ENCODE data around the gene SLC30A1. TPM values are rescaled to one million over a fixed set of nuclear protein-coding genes. Genes with fewer than 3 reads are reported as not detected.

The SLC30A1 gene
- total and polyA plus RNA-seq, 8 donors, result 0.58 to 30.1 (median 5.5) TPM

- WGBS, 5 donors, result 76 to 90% (median 84%) methylated on average over 3 of the region's 3 CpGs
- TF ChIP-seq CTCF (IDR thresholded peaks at IDR 0.05), result no peak
- no peak for TF ChIP-seq POLR2AphosphoS5 (IDR thresholded peaks at IDR 0.05)
- TF ChIP-seq POLR2A (IDR thresholded peaks at IDR 0.05), result no peak
- TF ChIP-seq EP300 (IDR thresholded peaks at IDR 0.05), result no peak
Measured at GRCh38 chr1:211601159-211601558, 22.2 kb upstream of the SLC30A1 start.

GRCh38 chr1:211599250-211599649 lies 20.3 kb upstream of the SLC30A1 start:
- Histone ChIP-seq H3K9me3 (no peaks in the 10 kb centered on the region), H3K27me3 (no peaks in the 10 kb centered on the region), H3K4me3 (no peak overlapping the region), H3K27ac (no peak overlapping the region), H3K4me1 (no peaks in the 10 kb centered on the region), H3K36me3 (no peaks in the 10 kb centered on the region)
- DNase-seq, result no peak
- TF ChIP-seq CTCF (IDR thresholded peaks at IDR 0.05), result no peak
- no peak for TF ChIP-seq EP300 (IDR thresholded peaks at IDR 0.05)
- no peak for TF ChIP-seq POLR2A (IDR thresholded peaks at IDR 0.05)
- no peak for TF ChIP-seq POLR2AphosphoS5 (IDR thresholded peaks at IDR 0.05)
- intact Hi-C loops (cut with DNase I; ENCODE audit: low total_unique reads), result no loop called here

More at GRCh38 chr1:211601159-211601558, 22.2 kb upstream of the SLC30A1 start:
- Histone ChIP-seq H3K9me3 (no peaks in the 10 kb centered on the region), H3K27ac (no peak overlapping the region), H3K27me3 (no peaks in the 10 kb centered on the region), H3K4me1 (no peaks in the 10 kb centered on the region), H3K4me3 (no peak overlapping the region), H3K36me3 (no peaks in the 10 kb centered on the region)
- DNase-seq, result no peak
- intact Hi-C loops (cut with DNase I; ENCODE audit: low total_unique reads), result no loop called here

GRCh38 chr1:211598514-211598913 lies 19.6 kb upstream of the SLC30A1 start:
- H3K36me3 ChIP-seq, result no peaks in the 10 kb centered on the region
- no peaks in the 10 kb centered on the region for H3K27me3 ChIP-seq
- no peak overlapping the region for H3K4me3 ChIP-seq
- no peak for DNase-seq
- intact Hi-C loops (cut with DNase I; ENCODE audit: low total_unique reads), result no loop called here
- H3K4me1 ChIP-seq, result no peaks in the 10 kb centered on the region
- H3K9me3 ChIP-seq, result no peaks in the 10 kb centered on the region
- TF ChIP-seq POLR2AphosphoS5 (IDR thresholded peaks at IDR 0.05) (no peak), EP300 (IDR thresholded peaks at IDR 0.05) (no peak), POLR2A (IDR thresholded peaks at IDR 0.05) (no peak), CTCF (IDR thresholded peaks at IDR 0.05) (no peak)
- WGBS, 5 donors, result 76 to 92% (median 78%) methylated on average over 4 of the region's 4 CpGs
- H3K27ac ChIP-seq, result no peak overlapping the region

GRCh38 chr1:211596418-211597181 lies 17.6 kb upstream of the SLC30A1 start:
- 73 to 88% (median 77%) methylated on average over 5 to 6 of the region's 6 CpGs for WGBS, 5 donors
- H3K9me3 ChIP-seq, result no peaks in the 10 kb centered on the region
- H3K27me3 ChIP-seq, result no peaks in the 10 kb centered on the region
- intact Hi-C loops (cut with DNase I; ENCODE audit: low total_unique reads), result no loop called here
- peaks cover 0 to 9% (median 0%) of the 10 kb centered on the region in 4 donors for H3K4me1 ChIP-seq
- no peaks in the 10 kb centered on the region for H3K36me3 ChIP-seq
- DNase-seq, result no peak
- no peak for TF ChIP-seq POLR2A (IDR thresholded peaks at IDR 0.05)
- TF ChIP-seq CTCF (IDR thresholded peaks at IDR 0.05), result no peak
- TF ChIP-seq EP300 (IDR thresholded peaks at IDR 0.05), result no peak
- no peak for TF ChIP-seq POLR2AphosphoS5 (IDR thresholded peaks at IDR 0.05)
- H3K4me3 ChIP-seq, result no peak overlapping the region
- no peak overlapping the region for H3K27ac ChIP-seq
